NCI-H1048 (cell line): ENCODE results near the gene MON2.
"Not testable (repeated sequence)": the region's sequence is repeated elsewhere in the genome, so short reads cannot be mapped to it uniquely, and the experiment has no call there.

Experiments used
- DNase-seq: peaks from one replicate; lab custom pipeline; 2025; lab: John Stamatoyannopoulos, UW

MON2 gene

GRCh38 chr12:62543741-62544140 is 77.1 kb downstream of the MON2 start:
- DNase-seq = no peak

GRCh38 chr12:62552906-62553556 is 86.4 kb downstream of the MON2 start:
- DNase-seq = no peak

GRCh38 chr12:62559366-62559765 is 92.7 kb downstream of the MON2 start:
- DNase-seq = not testable (repeated sequence)

GRCh38 chr12:62562846-62563245 is 96.2 kb downstream of the MON2 start:
- no peak for DNase-seq

- DNase-seq = no peak
These were observed 108.4 kb downstream of the MON2 start for GRCh38 chr12:62575036-62575435.

- DNase-seq = no peak
These were observed 109.9 kb downstream of the MON2 start for GRCh38 chr12:62576503-62576902.

- no peak for DNase-seq
These were observed 112.1 kb downstream of the MON2 start for GRCh38 chr12:62578726-62579125.

- no peak for DNase-seq
These were observed 114.8 kb downstream of the MON2 start for GRCh38 chr12:62581288-62582064.

- DNase-seq = no peak
These were observed 115.4 kb downstream of the MON2 start for GRCh38 chr12:62582065-62582366.

- no peak for DNase-seq
These were observed 118.0 kb downstream of the MON2 start for GRCh38 chr12:62584619-62585018.

GRCh38 chr12:62586850-62587249 is 120.2 kb downstream of the MON2 start:
- DNase-seq = no peak

- no peak for DNase-seq
These were observed 122.3 kb downstream of the MON2 start for GRCh38 chr12:62588916-62589315.

- no peak for DNase-seq
These were observed 130.6 kb downstream of the MON2 start for GRCh38 chr12:62597253-62597652.

- no peak for DNase-seq
These were observed 132.2 kb downstream of the MON2 start for GRCh38 chr12:62598846-62599245.

GRCh38 chr12:62599854-62600437 is 133.3 kb downstream of the MON2 start:
- DNase-seq = no peak

GRCh38 chr12:62601765-62602164 is 135.1 kb downstream of the MON2 start:
- no peak for DNase-seq

- DNase-seq = peak; percentile 58
These were observed 135.8 kb downstream of the MON2 start for GRCh38 chr12:62602255-62603060.

- DNase-seq = peak; percentile 42
These were observed 136.6 kb downstream of the MON2 start for GRCh38 chr12:62603061-62603810.

- DNase-seq = no peak
These were observed 137.1 kb downstream of the MON2 start for GRCh38 chr12:62603811-62604098.

- no peak for DNase-seq
These were observed 137.7 kb downstream of the MON2 start for GRCh38 chr12:62604373-62604772.

GRCh38 chr12:62604871-62605270 is 138.2 kb downstream of the MON2 start:
- no peak for DNase-seq

GRCh38 chr12:62605981-62606380 is 139.4 kb downstream of the MON2 start:
- DNase-seq = no peak
